22Rv1 (cell line): ENCODE data around the gene UNC5C.
A peak's percentile ranks its signal among the peaks of the same experiment; 100 is the strongest.

ENCODE experiments used
- H3K27ac ChIP-seq: fragments of 450-650 bp; 2 replicates; pipeline ENCODE4 v1.5.1; 2017
- CTCF ChIP-seq: fragments of 450-650 bp; IDR thresholded peaks from 2 replicates; pipeline ENCODE4 v1.5.1; 2017; ENCODE audit warnings: mild to moderate bottlenecking
- ZFX ChIP-seq: fragments of 450-650 bp; IDR thresholded peaks from 2 replicates; pipeline ENCODE4 v1.6.1; 2017; ENCODE audit warnings: antibody characterized with exemption, borderline replicate concordance

The UNC5C gene

GRCh38 chr4:95122001-95122400, 426.8 kb downstream of the UNC5C start:
- TF ChIP-seq ZFX (no peak), CTCF (no peak)
- H3K27ac ChIP-seq, result no peak overlapping the region

GRCh38 chr4:95120456-95120855, 428.3 kb downstream of the UNC5C start:
- H3K27ac ChIP-seq, result no peak overlapping the region
- no peak for TF ChIP-seq ZFX
- TF ChIP-seq CTCF, result no peak

- 0 out of 2 replicates have a peak overlapping the region, but pooled peaks have one; percentile 31 for H3K27ac ChIP-seq
- TF ChIP-seq CTCF (no peak), ZFX (no peak)
These were observed 430.3 kb downstream of the UNC5C start for GRCh38 chr4:95118497-95118896.

- TF ChIP-seq ZFX (no peak), CTCF (no peak)
- H3K27ac ChIP-seq, result no peak overlapping the region
These were observed 434.3 kb downstream of the UNC5C start for GRCh38 chr4:95114521-95114920.
